ENCODE measurements around the gene PTPRK.

The PTPRK gene

DNA sequence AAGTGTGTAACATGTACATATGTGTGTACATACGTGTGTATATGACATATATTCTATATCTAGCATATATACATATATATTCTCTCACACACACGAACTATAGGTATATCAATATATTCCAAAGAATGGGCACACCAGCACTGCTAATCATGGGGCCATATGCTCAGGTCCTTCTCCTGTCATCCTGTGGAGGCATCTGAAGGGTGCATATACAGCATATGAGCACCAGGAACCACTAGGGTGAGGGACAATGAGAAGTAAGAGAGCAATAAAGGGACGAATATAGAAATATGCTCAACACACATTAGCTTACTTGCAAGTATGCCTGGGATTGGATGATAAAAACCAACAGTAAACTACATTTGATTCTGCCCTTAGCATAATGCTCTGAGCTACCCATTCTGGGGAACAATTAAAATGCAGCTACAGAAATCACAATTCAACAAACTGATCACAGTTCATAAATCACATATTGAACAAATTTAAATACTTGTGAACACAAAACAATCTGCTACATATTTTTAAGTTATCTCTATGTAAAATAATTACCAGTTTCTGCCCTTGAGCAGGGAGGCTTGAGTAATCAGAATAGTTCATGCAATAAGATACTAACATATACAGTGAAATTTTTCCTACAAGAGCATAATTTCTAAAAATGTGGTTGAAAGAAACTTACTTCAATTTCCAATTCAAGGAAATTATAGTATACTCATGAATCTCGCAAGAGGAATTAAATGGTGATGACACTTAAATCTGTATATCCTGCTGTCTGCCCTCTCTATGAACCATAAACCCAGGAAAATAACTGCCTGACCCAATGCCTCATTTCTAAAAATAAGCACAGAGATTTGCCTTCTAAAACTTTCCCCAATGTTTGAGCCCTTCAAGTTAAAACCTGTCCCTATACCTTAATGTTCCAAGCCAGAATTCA is 347.4 kb downstream of the PTPRK start:
- in situ Hi-C loops (cut with HindIII; ENCODE audit: low sequenced_read_pairs) = no loop called here
- TF ChIP-seq, protein P1, sequence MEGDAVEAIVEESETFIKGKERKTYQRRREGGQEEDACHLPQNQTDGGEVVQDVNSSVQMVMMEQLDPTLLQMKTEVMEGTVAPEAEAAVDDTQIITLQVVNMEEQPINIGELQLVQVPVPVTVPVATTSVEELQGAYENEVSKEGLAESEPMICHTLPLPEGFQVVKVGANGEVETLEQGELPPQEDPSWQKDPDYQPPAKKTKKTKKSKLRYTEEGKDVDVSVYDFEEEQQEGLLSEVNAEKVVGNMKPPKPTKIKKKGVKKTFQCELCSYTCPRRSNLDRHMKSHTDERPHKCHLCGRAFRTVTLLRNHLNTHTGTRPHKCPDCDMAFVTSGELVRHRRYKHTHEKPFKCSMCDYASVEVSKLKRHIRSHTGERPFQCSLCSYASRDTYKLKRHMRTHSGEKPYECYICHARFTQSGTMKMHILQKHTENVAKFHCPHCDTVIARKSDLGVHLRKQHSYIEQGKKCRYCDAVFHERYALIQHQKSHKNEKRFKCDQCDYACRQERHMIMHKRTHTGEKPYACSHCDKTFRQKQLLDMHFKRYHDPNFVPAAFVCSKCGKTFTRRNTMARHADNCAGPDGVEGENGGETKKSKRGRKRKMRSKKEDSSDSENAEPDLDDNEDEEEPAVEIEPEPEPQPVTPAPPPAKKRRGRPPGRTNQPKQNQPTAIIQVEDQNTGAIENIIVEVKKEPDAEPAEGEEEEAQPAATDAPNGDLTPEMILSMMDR (IDR thresholded peaks at IDR 0.05; ENCODE audit: low read depth, low read length) = no peak
- no peak for DNase-seq (ENCODE audit: low read depth, low spot score)
- H3K4me3 ChIP-seq (ENCODE audit: low read depth, low read length) = no peak overlapping the region

DNA sequence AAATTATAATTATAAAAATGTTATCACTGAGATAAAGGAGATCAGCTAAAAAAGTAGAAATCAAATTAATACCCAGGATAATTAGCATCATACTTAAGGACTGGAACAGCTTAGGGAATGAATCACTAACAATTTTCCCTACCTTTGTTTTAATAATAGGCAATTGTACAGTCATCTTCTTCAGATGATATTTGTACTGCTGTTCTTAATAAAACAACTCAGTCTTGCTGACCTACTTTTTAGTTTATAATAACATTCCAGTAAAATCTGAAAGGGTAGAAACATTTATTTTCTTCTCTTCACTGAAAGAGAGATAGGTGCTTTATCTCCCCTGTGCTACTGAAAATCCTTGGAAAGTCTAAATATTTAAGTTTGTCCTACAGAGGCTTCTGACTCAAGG is 348.3 kb downstream of the PTPRK start:
- TF ChIP-seq, protein P1 (IDR thresholded peaks at IDR 0.05; ENCODE audit: low read depth, low read length) = no peak
- no peak for DNase-seq (ENCODE audit: low read depth, low spot score)
- in situ Hi-C loops (cut with HindIII; ENCODE audit: low sequenced_read_pairs) = no loop called here
- no peak overlapping the region for H3K4me3 ChIP-seq (ENCODE audit: low read depth, low read length)

DNA sequence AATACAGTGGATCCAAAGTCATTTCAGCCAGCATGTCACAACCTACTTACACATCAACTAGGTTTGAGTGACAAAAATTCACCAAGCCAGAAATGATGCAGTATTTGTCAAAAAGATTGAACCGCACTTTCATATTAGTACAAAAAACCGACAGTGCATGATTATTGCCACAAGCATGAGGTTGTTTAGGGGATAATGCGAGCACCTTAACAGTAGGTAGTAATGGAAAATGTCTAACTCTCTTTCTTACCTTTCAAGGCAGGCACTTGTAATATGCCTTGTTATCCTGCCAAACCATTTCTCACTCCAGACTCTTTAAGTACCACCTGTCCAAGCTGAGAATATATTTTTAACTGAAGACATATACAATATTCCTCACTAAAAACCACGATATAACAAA is 349.2 kb downstream of the PTPRK start:
- no peak for DNase-seq (ENCODE audit: low read depth, low spot score)
- in situ Hi-C loops (cut with HindIII; ENCODE audit: low sequenced_read_pairs) = no loop called here
- TF ChIP-seq, protein P1 (IDR thresholded peaks at IDR 0.05; ENCODE audit: low read depth, low read length) = no peak
- no peak overlapping the region for H3K4me3 ChIP-seq (ENCODE audit: low read depth, low read length)

DNA sequence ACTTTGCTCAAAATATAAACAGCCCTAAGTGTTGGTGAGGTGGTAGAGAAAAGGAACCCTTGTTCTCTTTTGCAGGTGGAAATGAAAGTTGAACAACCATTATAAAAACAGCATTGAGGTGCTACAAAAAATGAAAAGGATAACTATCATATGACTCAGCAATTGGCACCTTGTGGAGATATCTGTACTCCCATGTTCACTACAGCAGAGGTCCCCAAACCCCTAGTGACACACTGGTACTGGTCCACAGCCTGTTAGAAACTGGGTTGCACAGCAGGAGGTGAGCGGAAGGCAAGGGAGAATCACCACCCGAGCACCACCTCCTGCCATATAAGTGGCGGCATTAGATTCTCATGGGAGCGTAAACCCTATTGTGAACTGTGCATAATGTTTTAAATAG is 352.2 kb downstream of the PTPRK start:
- H3K4me3 ChIP-seq (ENCODE audit: low read depth, low read length) = no peak overlapping the region
- DNase-seq (ENCODE audit: low read depth, low spot score) = no peak
- TF ChIP-seq, protein P1 (IDR thresholded peaks at IDR 0.05; ENCODE audit: low read depth, low read length) = no peak
- in situ Hi-C loops (cut with HindIII; ENCODE audit: low sequenced_read_pairs) = no loop called here

DNA sequence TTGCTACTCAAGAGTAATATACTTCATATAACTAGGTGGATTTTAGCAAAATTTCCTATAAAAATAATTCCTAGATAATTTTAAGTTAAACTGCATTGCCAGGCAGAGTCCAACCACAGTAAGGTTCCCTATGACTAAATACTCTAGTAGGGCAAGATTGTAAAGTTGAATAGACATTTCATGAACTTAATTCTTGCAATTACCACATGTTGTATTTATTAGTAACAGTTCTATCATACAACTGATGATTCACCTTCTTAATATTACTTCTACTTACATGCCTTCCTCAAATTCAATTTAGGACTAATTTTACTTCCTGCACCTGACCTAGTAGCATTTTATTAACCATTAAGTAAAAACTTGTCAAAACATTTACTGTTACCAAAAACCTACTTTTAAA is 352.8 kb downstream of the PTPRK start:
- DNase-seq (ENCODE audit: low read depth, low spot score) = no peak
- TF ChIP-seq, protein P1 (IDR thresholded peaks at IDR 0.05; ENCODE audit: low read depth, low read length) = no peak
- in situ Hi-C loops (cut with HindIII; ENCODE audit: low sequenced_read_pairs) = no loop called here
- no peak overlapping the region for H3K4me3 ChIP-seq (ENCODE audit: low read depth, low read length)

DNA sequence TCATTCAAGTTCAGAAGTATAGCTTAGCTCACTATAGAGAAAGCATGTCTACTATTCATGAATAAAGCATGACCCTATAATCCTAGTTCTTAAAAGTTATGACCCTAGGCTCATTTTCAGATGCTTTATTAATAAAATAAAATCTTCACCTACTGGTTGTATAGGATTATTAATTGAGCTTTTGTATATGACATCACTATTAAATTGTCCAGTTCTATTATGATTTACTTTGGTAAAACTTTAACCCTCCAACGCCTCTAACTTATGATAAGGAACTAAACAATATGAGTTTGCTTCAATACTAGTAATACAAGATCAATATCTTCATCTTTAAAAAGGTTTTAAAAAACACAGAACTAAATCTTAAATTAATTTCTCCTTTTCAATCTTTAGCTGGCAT is 356.1 kb downstream of the PTPRK start:
- no peak overlapping the region for H3K4me3 ChIP-seq (ENCODE audit: low read depth, low read length)
- DNase-seq (ENCODE audit: low read depth, low spot score) = no peak
- TF ChIP-seq, protein P1 (IDR thresholded peaks at IDR 0.05; ENCODE audit: low read depth, low read length) = no peak
- in situ Hi-C loops (cut with HindIII; ENCODE audit: low sequenced_read_pairs) = no loop called here
